Progenitor cell of endocrine pancreas (in vitro differentiated cells): ENCODE data around the gene MRPL12. TPM values are rescaled to one million over a fixed set of nuclear protein-coding genes. Genes with fewer than 3 reads are reported as not detected.

Experiments used
- DNase-seq: peaks from one replicate; pipeline ENCODE4 v3.0.0; 2021; ENCODE audit warnings: low spot score; ENCODE audit not compliant: unreplicated experiment
- H3K27ac Mint-ChIP-seq: 2 replicates; pipeline ENCODE4 v1.8.0; 2021; ENCODE audit warnings: mild to moderate bottlenecking, moderate library complexity, mixed read lengths
- H3K27me3 Mint-ChIP-seq: 2 replicates; pipeline ENCODE4 v1.8.0; 2021; ENCODE audit warnings: mixed read lengths
- H3K36me3 Mint-ChIP-seq: 2 replicates; pipeline ENCODE4 v1.8.0; 2022; ENCODE audit warnings: mixed read lengths; ENCODE audit not compliant: insufficient read depth
- H3K4me1 Mint-ChIP-seq: 2 replicates; pipeline ENCODE4 v1.8.0; 2021; ENCODE audit warnings: low read depth, mixed read lengths
- H3K4me3 Mint-ChIP-seq: 2 replicates; pipeline ENCODE4 v1.8.0; 2021; ENCODE audit warnings: low read depth, mild to moderate bottlenecking, moderate library complexity, mixed read lengths
- H3K9me3 Mint-ChIP-seq: 2 replicates; pipeline ENCODE4 v1.8.0; 2021; ENCODE audit warnings: low read depth, mixed read lengths
- total RNA-seq: library from RNA; stranded (reverse); gene quantifications from 2 replicates; pipeline ENCODE4 v1.2.1, GENCODE V29; 2021
- TF ChIP-seq, protein P1 (sequence below): fragments of 200-600 bp; sonication (generic); IDR thresholded peaks from one replicate; pipeline ENCODE4 v1.5.0; 2021; ENCODE audit warnings: antibody characterized with exemption, mild to moderate bottlenecking; ENCODE audit not compliant: unreplicated experiment

MRPL12 gene
- total RNA-seq, 1 donor from 2014 or later = 63.6 TPM

DNA sequence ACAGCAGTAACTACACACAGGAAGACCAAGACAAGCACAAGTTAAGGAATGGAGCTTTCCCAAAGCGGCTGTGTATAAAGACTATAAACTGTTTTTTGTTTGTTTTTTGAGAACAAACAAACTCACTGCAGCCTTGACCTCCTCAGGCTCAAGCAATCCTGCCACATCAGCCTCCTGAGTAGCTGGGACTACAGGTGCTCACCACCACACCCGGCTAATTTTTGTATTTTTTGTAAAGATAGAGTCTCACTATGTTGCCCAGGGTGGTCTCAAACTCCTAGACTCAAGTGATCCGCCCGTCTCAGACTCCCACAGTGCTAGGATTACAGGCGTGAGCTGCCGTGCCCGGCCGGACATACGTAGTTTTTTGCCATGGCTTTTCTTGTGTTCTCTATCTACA lies 42.7 kb upstream of the MRPL12 start:
- no peaks in the 10 kb centered on the region for H3K27me3 Mint-ChIP-seq
- no peak overlapping the region for H3K27ac Mint-ChIP-seq
- no peaks in the 10 kb centered on the region for H3K9me3 Mint-ChIP-seq
- no peaks in the 10 kb centered on the region for H3K4me1 Mint-ChIP-seq
- H3K36me3 Mint-ChIP-seq = no peaks in the 10 kb centered on the region
- H3K4me3 Mint-ChIP-seq = no peak overlapping the region
- no peak for DNase-seq
- TF ChIP-seq, protein P1, sequence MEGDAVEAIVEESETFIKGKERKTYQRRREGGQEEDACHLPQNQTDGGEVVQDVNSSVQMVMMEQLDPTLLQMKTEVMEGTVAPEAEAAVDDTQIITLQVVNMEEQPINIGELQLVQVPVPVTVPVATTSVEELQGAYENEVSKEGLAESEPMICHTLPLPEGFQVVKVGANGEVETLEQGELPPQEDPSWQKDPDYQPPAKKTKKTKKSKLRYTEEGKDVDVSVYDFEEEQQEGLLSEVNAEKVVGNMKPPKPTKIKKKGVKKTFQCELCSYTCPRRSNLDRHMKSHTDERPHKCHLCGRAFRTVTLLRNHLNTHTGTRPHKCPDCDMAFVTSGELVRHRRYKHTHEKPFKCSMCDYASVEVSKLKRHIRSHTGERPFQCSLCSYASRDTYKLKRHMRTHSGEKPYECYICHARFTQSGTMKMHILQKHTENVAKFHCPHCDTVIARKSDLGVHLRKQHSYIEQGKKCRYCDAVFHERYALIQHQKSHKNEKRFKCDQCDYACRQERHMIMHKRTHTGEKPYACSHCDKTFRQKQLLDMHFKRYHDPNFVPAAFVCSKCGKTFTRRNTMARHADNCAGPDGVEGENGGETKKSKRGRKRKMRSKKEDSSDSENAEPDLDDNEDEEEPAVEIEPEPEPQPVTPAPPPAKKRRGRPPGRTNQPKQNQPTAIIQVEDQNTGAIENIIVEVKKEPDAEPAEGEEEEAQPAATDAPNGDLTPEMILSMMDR = no peak

DNA sequence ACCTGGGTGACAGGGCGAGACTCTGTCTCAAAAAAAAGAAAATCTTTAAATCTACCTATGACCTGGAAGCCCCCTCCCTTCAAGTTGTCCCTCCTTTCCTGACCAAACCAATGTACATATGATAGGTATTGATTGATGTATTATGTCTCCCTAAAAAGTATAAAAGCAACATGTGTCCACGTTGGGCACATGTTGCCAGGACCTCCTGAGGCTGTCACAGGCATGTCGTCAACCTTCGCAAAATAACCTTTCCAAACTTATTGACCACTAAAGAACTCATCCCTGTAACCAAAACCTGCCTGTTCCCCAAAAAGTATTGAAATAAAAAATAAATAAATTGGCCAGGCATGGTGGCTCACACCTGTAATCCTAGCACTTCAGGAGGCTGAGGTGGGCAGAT lies 41.2 kb upstream of the MRPL12 start:
- Mint-ChIP-seq H3K4me3 (no peak overlapping the region), H3K36me3 (no peaks in the 10 kb centered on the region), H3K27me3 (no peaks in the 10 kb centered on the region), H3K4me1 (peaks cover 8% of the 10 kb centered on the region), H3K27ac (no peak overlapping the region), H3K9me3 (no peaks in the 10 kb centered on the region)
- TF ChIP-seq, protein P1 = no peak
- DNase-seq = no peak

DNA sequence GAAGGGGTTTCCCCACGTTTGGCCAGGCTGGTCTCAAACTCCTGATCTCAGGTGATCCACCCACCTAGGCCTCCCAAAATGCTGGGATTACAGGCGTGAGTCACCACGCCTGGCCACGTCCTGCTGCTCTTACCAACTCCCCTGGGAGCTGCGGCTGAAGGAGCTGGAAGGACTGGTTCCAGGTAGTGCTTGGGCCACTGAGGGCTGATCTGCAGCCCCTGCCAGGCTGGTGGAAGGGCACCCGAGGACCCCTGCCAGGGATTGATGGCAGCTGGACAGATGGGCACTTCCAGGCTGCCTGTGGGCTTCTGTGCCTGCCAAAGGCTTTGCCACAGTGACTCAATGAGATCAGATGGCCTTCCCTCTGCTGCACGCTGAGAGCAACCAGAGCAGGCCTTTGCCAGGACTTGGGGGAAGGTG lies 39.1 kb upstream of the MRPL12 start:
- Mint-ChIP-seq H3K4me1 (peaks cover 18% of the 10 kb centered on the region), H3K9me3 (no peaks in the 10 kb centered on the region), H3K4me3 (peak overlapping the region; percentile 26), H3K27ac (no peak overlapping the region), H3K36me3 (peaks cover 5% of the 10 kb centered on the region), H3K27me3 (no peaks in the 10 kb centered on the region)
- TF ChIP-seq, protein P1 = no peak
- DNase-seq = no peak

DNA sequence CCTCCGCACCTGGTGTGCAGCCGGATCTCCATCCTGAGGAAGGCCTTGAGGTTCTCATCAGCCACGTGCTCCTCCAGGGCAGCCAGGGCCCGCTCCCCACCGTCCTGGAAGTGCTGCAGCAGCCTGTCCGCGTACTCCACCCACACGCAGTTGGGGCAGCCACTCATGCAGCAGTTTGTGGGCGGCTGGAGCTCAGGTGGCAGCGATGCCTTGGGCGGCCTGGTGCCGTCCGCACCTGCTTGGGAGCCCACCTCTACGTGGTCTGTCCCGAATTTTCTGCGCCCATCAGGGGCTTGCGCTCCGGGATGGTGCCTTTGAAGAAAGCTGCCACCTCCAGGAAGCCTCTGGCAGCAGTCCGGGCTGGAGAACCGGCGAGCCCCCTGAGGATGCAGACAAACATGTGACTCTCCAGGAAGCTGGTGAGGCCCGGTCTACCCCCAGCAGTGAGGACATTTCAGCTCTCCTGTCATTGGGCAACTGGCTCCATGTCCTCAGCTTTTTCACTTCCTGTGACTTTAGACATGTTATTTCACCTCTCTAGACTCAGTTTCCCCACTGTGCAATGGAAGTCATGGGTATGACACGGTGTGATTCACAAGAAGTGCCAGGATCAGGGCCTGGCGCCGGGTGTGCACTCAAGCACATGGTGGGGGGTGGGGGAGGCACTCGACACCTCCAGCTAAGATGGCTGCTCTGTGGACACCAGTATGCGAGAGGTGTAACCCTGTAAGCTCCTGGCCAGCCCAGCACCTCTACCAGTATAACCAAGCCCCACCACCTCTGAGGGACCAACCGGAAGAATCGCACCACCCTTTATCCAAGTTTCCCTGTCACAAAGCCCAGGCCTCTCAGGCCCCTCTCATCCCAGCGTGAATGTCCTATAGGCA lies 37.7 kb upstream of the MRPL12 start:
- Mint-ChIP-seq H3K27me3 (no peaks in the 10 kb centered on the region), H3K36me3 (peaks cover 6% of the 10 kb centered on the region), H3K4me1 (peaks cover 18% of the 10 kb centered on the region), H3K4me3 (peak overlapping the region; percentile 96), H3K27ac (peak overlapping the region; percentile 96), H3K9me3 (no peaks in the 10 kb centered on the region)
- no peak for DNase-seq
- TF ChIP-seq, protein P1 = no peak

DNA sequence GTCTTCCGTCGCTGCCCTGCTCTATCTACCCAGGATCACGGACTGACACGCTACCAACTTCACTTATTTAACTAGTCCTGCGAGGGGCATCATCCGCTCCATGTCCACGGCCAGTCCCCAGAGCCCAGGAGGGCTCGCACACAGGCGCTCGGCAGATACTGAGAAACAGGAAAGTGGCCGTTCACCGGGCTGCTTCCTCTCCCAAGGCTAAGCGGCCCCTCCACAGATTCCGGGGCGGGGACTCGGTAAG lies 37.1 kb upstream of the MRPL12 start:
- no peak for DNase-seq
- Mint-ChIP-seq H3K9me3 (no peaks in the 10 kb centered on the region), H3K36me3 (peaks cover 6% of the 10 kb centered on the region)

More for the DNA sequence above, 37.1 kb upstream of the MRPL12 start:
- H3K27ac Mint-ChIP-seq = peak overlapping the region; percentile 96
- peaks cover 18% of the 10 kb centered on the region for H3K4me1 Mint-ChIP-seq
- peak overlapping the region; percentile 96 for H3K4me3 Mint-ChIP-seq
- H3K27me3 Mint-ChIP-seq = no peaks in the 10 kb centered on the region
- TF ChIP-seq, protein P1 = no peak
